GM10266 (cell line): ENCODE results near the gene LGR6.

Experiments
- DNase-seq: peaks from one replicate; pipeline ENCODE4 v3.0.0; 2012; ENCODE audit errors: extremely low spot score
- CTCF ChIP-seq: IDR thresholded peaks from 2 replicates; pipeline ENCODE4 v1.5.1; 2012; ENCODE audit warnings: mild to moderate bottlenecking, low read depth; ENCODE audit not compliant: control insufficient read depth, insufficient read depth; ENCODE audit errors: missing control alignments

LGR6 gene

DNA sequence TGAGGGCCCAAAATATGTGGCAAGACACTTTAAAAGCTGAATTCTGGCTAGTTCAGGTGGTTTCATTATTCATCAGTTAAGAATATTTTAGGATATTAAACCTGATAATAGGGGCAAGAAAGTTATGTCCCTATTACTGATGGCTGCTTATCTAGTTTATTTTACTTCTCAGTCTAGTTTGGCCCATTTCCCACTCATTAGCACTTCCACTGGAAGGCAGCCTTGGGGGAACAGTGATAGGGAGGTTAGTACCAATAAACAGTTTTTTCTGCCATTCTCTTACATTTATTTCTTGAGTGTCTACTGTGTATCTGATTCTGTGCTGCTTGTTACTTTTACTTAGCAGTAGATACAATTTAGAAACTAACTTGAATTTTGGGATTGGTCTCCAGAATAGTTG is 163.9 kb downstream of the LGR6 start:
- no peak for TF ChIP-seq CTCF
- no peak for DNase-seq

DNA sequence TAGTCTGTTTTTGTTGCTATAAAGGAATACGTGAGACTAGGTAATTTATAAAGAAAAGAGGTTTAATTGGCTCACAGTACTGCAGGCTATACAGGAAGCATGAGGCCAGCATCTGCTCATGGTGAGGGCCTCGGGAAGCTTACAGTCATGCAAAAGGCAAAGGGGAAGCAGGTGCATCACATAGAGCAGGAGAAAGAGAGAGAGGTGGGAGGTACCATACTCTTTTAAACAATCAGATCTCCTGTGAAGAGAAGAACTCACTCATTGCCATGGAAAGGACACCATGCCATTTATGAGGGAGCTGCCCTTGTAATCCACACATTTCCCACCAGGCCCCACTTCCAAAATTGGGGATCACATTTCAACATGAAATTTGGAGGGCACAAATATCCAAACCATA is 167.6 kb downstream of the LGR6 start:
- DNase-seq: no peak
- TF ChIP-seq CTCF: no peak

GRCh38 chr1:202361701-202362100 is 168.1 kb downstream of the LGR6 start:
- no peak for TF ChIP-seq CTCF
- DNase-seq: no peak

GRCh38 chr1:202362212-202362611 is 168.6 kb downstream of the LGR6 start:
- no peak for DNase-seq
- TF ChIP-seq CTCF: no peak

GRCh38 chr1:202365092-202365815 is 171.7 kb downstream of the LGR6 start:
- no peak for TF ChIP-seq CTCF
- DNase-seq: no peak

DNA sequence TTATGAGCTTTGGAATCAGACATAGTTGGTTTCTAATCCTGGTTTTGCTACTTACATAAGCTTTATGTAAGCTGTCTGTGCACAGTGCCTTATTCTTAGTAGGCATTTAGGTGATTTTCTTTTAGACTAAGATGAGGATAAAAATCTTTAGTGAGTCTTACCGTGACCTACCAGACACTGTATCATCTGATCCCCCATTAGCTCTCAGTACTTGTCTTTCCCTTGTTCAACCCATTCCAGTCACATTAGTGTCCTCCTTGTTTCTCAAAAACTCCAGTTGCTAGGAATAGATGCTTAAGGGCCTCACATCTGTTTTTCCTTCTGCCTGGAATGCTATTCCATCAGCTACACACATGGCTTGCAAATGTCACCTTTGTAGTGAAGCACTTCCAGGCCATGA is 173.7 kb downstream of the LGR6 start:
- DNase-seq: no peak
- TF ChIP-seq CTCF: no peak
